Measurements from ENCODE around the gene MTRF1.

The MTRF1 gene

GRCh38 chr13:41276824-41277223 is 13.4 kb upstream of the MTRF1 start:
- no peak for DNase-seq

- no peak for DNase-seq
Observed at GRCh38 chr13:41274881-41275280, 11.5 kb upstream of the MTRF1 start.

- no peak for DNase-seq
Observed at GRCh38 chr13:41273831-41274441, 10.6 kb upstream of the MTRF1 start.

GRCh38 chr13:41271456-41272285 is 8.3 kb upstream of the MTRF1 start:
- no peak for DNase-seq

GRCh38 chr13:41268764-41269163 is 5.4 kb upstream of the MTRF1 start:
- DNase-seq: peak; percentile 6

- no peak for DNase-seq
Observed at GRCh38 chr13:41267106-41267505, 3.7 kb upstream of the MTRF1 start.

- no peak for DNase-seq
Observed at GRCh38 chr13:41259875-41260501, 3.4 kb downstream of the MTRF1 start.

GRCh38 chr13:41257535-41257934 is 5.8 kb downstream of the MTRF1 start:
- no peak for DNase-seq

- no peak for DNase-seq
Observed at GRCh38 chr13:41254902-41255301, 8.5 kb downstream of the MTRF1 start.

- no peak for DNase-seq
Observed at GRCh38 chr13:41250993-41251392, 12.4 kb downstream of the MTRF1 start.

- no peak for DNase-seq
Observed at GRCh38 chr13:41246969-41247680, 16.3 kb downstream of the MTRF1 start.

GRCh38 chr13:41244556-41244955 is 18.8 kb downstream of the MTRF1 start:
- no peak for DNase-seq

- DNase-seq: no peak
Observed at GRCh38 chr13:41241626-41242025, 21.8 kb downstream of the MTRF1 start.

GRCh38 chr13:41236369-41236768 is 27.0 kb downstream of the MTRF1 start:
- DNase-seq: no peak

- DNase-seq: peak; percentile 0
Observed at GRCh38 chr13:41232578-41233480, 30.5 kb downstream of the MTRF1 start.

- DNase-seq: peak; percentile 35
Observed at GRCh38 chr13:41231786-41232185, 31.6 kb downstream of the MTRF1 start.

- DNase-seq: no peak
Observed at GRCh38 chr13:41231025-41231677, 32.2 kb downstream of the MTRF1 start.

GRCh38 chr13:41229356-41229755 is 34.0 kb downstream of the MTRF1 start:
- no peak for DNase-seq

- no peak for DNase-seq
Observed at GRCh38 chr13:41224113-41225110, 39.0 kb downstream of the MTRF1 start.

GRCh38 chr13:41222259-41222852 is 41.0 kb downstream of the MTRF1 start:
- DNase-seq: peak; percentile 50
